Endodermal cell (in vitro differentiated cells): ENCODE measurements around the gene SEPTIN3. TPM values are rescaled to one million over a fixed set of nuclear protein-coding genes. Genes with fewer than 3 reads are reported as not detected.

ENCODE experiments used
- DNase-seq: peaks from one replicate; pipeline ENCODE4 v3.0.0-alpha.2; 2017
- H3K27ac ChIP-seq: 2 replicates; pipeline ENCODE4 v1.5.1; 2013; ENCODE audit warnings: mild to moderate bottlenecking, low read depth, low read length, moderate library complexity
- H3K27me3 ChIP-seq: 2 replicates; pipeline ENCODE4 v1.6.1; 2013; ENCODE audit warnings: mild to moderate bottlenecking, low read length, moderate library complexity; ENCODE audit not compliant: insufficient read depth, control insufficient read depth, poor library complexity, severe bottlenecking
- H3K36me3 ChIP-seq: 2 replicates; pipeline ENCODE4 v1.7.0; 2013; ENCODE audit warnings: mild to moderate bottlenecking, low read length, moderate library complexity; ENCODE audit not compliant: control insufficient read depth, insufficient read depth
- H3K4me1 ChIP-seq: one replicate; pipeline ENCODE4 v1.7.0; 2013; ENCODE audit warnings: low read length; ENCODE audit not compliant: control insufficient read depth, insufficient read depth
- H3K4me3 ChIP-seq: 2 replicates; pipeline ENCODE4 v1.5.1; 2013; ENCODE audit warnings: mild to moderate bottlenecking, low read length, moderate library complexity
- H3K9ac ChIP-seq: 2 replicates; pipeline ENCODE4 v1.6.1; 2013; ENCODE audit warnings: mild to moderate bottlenecking, low read length, moderate library complexity; ENCODE audit not compliant: poor library complexity, severe bottlenecking; ENCODE audit errors: extremely low read depth
- H3K9me3 ChIP-seq: 2 replicates; pipeline ENCODE4 v1.6.1; 2013; ENCODE audit warnings: mild to moderate bottlenecking, low read length, moderate library complexity; ENCODE audit not compliant: control insufficient read depth
- H3K27ac Mint-ChIP-seq: 2 replicates; pipeline ENCODE4 v1.8.0; 2020; ENCODE audit warnings: mixed read lengths
- H3K27me3 Mint-ChIP-seq: 2 replicates; pipeline ENCODE4 v1.8.0; 2021; ENCODE audit warnings: mild to moderate bottlenecking, mixed read lengths; ENCODE audit not compliant: insufficient read depth
- H3K36me3 Mint-ChIP-seq: 2 replicates; pipeline ENCODE4 v1.8.0; 2020; ENCODE audit warnings: low read depth, mixed read lengths
- H3K4me1 Mint-ChIP-seq: 2 replicates; pipeline ENCODE4 v1.8.0; 2020; ENCODE audit warnings: mixed read lengths
- H3K4me3 Mint-ChIP-seq: 2 replicates; pipeline ENCODE4 v1.8.0; 2020; ENCODE audit warnings: mild to moderate bottlenecking, moderate library complexity, mixed read lengths
- H3K9me3 Mint-ChIP-seq: 2 replicates; pipeline ENCODE4 v1.8.0; 2020; ENCODE audit warnings: mild to moderate bottlenecking, mixed read lengths
- WGBS, 2 experiments: methylation state at CpG; one replicate each; pipeline versions ENCODE4 v1.1.5 to v1.1.7; 2013; ENCODE audit warnings: missing lambda C conversion rate in 2 of 2, mixed read lengths in 1 of 2; ENCODE audit not compliant: insufficient coverage in 1 of 2, insufficient read length in 1 of 2; 5-methylcytosine and 5-hydroxymethylcytosine counted together
- total RNA-seq, 2 donors: library from RNA; stranded (reverse); fragmentation: NEBNext Ultra II Directional in 1 of 2; extraction: Animal tissue kit (Norgen Biotek cat#: 25700) in 1 of 2; gene quantifications; 2 replicates in 1 of 2; 3 replicates in 1 of 2; pipeline ENCODE4 v1.2.1, GENCODE V29; 2021
- TF ChIP-seq, protein P1 (sequence below): fragments of 200-600 bp; sonication (generic); conservative IDR thresholded peaks from 2 replicates; pipeline ENCODE4 v1.5.0; 2021; ENCODE audit warnings: antibody characterized with exemption, mild to moderate bottlenecking

The SEPTIN3 gene
- total RNA-seq, 2 donors from 2014 or later, result 10.9 to 13.9 TPM

- H3K27me3 Mint-ChIP-seq, result peaks cover 9% of the 10 kb centered on the region
- Histone ChIP-seq H3K27ac (no peak overlapping the region), H3K9ac (no peak overlapping the region), H3K9me3 (no peaks in the 10 kb centered on the region), H3K36me3 (no peaks in the 10 kb centered on the region), H3K27me3 (no peaks in the 10 kb centered on the region), H3K4me3 (no peak overlapping the region), H3K4me1 (no peaks in the 10 kb centered on the region)
- 83 to 87% methylated on average over 4 to 5 of the region's 5 CpGs for WGBS, 2 experiments
- H3K27ac Mint-ChIP-seq, result no peak overlapping the region
- TF ChIP-seq, protein P1, sequence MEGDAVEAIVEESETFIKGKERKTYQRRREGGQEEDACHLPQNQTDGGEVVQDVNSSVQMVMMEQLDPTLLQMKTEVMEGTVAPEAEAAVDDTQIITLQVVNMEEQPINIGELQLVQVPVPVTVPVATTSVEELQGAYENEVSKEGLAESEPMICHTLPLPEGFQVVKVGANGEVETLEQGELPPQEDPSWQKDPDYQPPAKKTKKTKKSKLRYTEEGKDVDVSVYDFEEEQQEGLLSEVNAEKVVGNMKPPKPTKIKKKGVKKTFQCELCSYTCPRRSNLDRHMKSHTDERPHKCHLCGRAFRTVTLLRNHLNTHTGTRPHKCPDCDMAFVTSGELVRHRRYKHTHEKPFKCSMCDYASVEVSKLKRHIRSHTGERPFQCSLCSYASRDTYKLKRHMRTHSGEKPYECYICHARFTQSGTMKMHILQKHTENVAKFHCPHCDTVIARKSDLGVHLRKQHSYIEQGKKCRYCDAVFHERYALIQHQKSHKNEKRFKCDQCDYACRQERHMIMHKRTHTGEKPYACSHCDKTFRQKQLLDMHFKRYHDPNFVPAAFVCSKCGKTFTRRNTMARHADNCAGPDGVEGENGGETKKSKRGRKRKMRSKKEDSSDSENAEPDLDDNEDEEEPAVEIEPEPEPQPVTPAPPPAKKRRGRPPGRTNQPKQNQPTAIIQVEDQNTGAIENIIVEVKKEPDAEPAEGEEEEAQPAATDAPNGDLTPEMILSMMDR, result no peak
- H3K4me3 Mint-ChIP-seq, result no peak overlapping the region
- no peaks in the 10 kb centered on the region for H3K36me3 Mint-ChIP-seq
- no peaks in the 10 kb centered on the region for H3K4me1 Mint-ChIP-seq
- no peaks in the 10 kb centered on the region for H3K9me3 Mint-ChIP-seq
- peak; percentile 34 for DNase-seq
Measured at GRCh38 chr22:41996826-41997225, 27.6 kb downstream of the SEPTIN3 start.

DNA sequence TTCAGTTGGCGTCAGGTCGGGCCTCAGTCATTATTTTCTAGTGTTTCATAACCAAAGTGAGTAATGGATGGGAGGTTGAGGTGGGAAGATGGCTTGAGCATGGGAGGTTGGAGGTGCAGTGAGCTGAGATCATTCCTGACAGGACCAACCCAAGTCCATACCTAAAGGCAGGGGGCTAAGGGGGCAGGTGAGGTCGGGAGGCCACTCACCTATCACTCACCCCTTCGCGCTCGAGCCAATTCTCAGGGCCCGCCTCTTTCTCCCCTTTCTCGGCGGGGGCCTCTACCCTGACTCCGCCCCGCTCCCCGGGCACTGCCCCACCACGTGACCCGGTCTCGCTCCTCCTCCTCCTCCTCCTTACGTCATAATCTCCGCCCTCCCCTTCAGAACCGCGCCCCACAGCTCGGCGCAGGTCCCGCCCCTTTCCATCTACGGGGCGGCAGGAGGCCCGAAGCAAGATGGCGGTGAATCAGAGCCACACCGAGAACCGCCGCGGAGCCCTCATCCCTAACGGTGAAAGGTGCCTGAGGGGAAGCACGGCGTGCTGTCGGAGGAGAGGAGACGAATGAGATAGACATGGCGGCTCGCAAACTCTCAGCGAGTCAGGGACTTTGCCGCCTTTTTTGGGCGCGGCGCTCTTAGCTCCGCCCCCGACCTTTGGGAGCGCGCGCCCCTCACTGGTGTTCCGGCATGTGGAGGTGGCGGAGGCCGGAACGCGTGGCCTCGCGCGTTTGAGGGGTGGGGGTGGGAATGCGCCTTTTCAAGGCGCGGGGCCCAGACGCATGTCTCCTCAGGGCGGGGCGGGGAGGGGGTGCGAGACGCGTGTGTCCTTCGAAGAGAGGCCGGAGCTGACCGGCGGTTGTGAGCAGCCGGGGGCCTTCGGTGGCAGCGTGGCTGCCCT lies 29.4 kb downstream of the SEPTIN3 start, which contains the start of gene WBP2NL:
WBP2NL (plus strand) TSS at position 428 of the 901 bp plus-strand sequence; CDS start at position 459, 31 bp downstream.
- DNase-seq, result peak; percentile 36
- no peaks in the 10 kb centered on the region for H3K9me3 ChIP-seq
- H3K4me1 ChIP-seq, result no peaks in the 10 kb centered on the region
- H3K9ac ChIP-seq, result no peak within 1 kb of the TSS
- no peaks in the 10 kb centered on the region for H3K36me3 ChIP-seq
- WGBS, 2 experiments, result 92 to 98% methylated on average over 40 to 67 of the region's 71 CpGs
- H3K27me3 ChIP-seq, result no peaks in the 10 kb centered on the region
- peaks cover 14% of the 10 kb centered on the region for H3K27me3 Mint-ChIP-seq
- TF ChIP-seq, protein P1, result no peak
- H3K9me3 Mint-ChIP-seq, result no peaks in the 10 kb centered on the region
- H3K27ac ChIP-seq, result no peak within 1 kb of the TSS
- no peak within 1 kb of the TSS for H3K27ac Mint-ChIP-seq
- H3K4me3 ChIP-seq, result no peak within 1 kb of the TSS
- H3K4me1 Mint-ChIP-seq, result no peaks in the 10 kb centered on the region
- no peak within 1 kb of the TSS for H3K4me3 Mint-ChIP-seq
- H3K36me3 Mint-ChIP-seq, result no peaks in the 10 kb centered on the region

GRCh38 chr22:42000466-42000865 lies 31.2 kb downstream of the SEPTIN3 start:
- Mint-ChIP-seq H3K9me3 (no peaks in the 10 kb centered on the region), H3K4me3 (no peak overlapping the region), H3K27ac (no peak overlapping the region), H3K27me3 (peaks cover 14% of the 10 kb centered on the region), H3K36me3 (no peaks in the 10 kb centered on the region), H3K4me1 (no peaks in the 10 kb centered on the region)
- peak; percentile 13 for DNase-seq
- no peak overlapping the region for H3K9ac ChIP-seq
- H3K9me3 ChIP-seq, result no peaks in the 10 kb centered on the region
- no peak overlapping the region for H3K27ac ChIP-seq
- H3K4me3 ChIP-seq, result no peak overlapping the region
- no peaks in the 10 kb centered on the region for H3K4me1 ChIP-seq
- WGBS, 2 experiments, result 91 to 98% methylated on average over 7 to 8 of the region's 8 CpGs
- H3K36me3 ChIP-seq, result no peaks in the 10 kb centered on the region
- TF ChIP-seq, protein P1, result no peak
- H3K27me3 ChIP-seq, result no peaks in the 10 kb centered on the region
